IPS DF 4.7 (cell line): Measurements from ENCODE around the gene NTM.
"Not testable (repeated sequence)": the region's sequence is repeated elsewhere in the genome, so short reads cannot be mapped to it uniquely, and the experiment has no call there.

Source experiments
- DNase-seq: peaks from one replicate; pipeline ENCODE4 v3.0.0-alpha.2; 2013; ENCODE audit warnings: low spot score; ENCODE audit errors: extremely low read depth

The NTM gene

GRCh38 chr11:132062541-132062940 is 692.1 kb downstream of the NTM start:
- DNase-seq, result no peak

- no peak for DNase-seq
These were observed 694.7 kb downstream of the NTM start for GRCh38 chr11:132064987-132065620.

- DNase-seq, result no peak
These were observed 698.1 kb downstream of the NTM start for GRCh38 chr11:132068556-132068955.

GRCh38 chr11:132069593-132069992 is 699.2 kb downstream of the NTM start:
- DNase-seq, result not testable (repeated sequence)

GRCh38 chr11:132070907-132071306 is 700.5 kb downstream of the NTM start:
- not testable (repeated sequence) for DNase-seq

DNA sequence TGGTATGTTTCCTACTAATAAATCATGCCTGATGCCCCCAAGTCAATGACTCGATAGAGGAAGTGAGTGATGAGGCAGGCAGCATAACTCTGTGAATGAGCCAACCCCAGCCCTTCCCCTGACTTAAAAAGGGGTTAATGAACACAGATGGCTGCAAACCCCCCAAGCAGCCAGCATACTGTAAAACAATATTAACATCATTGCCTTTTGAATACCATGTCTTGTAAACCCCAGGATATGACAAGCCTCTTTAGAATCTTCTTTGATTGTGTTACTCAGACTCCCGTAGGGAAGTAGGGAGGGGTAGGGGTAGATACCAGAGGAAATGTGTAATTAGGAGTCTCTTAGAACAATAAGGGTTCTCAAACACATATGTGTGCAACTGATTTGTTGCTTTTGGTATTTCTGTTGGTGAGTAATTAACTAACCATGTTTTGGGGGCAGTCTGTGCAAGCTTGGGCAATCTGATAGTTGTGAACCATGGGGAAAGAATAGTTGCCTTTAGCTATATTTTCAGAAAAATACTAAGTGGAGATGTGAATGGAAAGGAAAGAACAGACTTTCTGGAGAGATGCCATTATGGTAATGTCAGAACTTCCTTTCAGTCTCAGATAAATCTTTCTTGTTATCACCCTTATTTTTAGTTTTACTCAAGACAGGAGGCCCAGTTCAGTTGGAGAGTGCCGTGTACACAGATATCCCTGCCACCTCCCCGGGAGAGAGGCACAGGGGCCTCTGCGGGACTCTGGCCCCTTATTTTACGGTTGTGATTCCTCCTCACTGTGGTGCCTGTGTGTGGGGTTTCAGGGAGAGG is 701.8 kb downstream of the NTM start:
- DNase-seq, result peak; percentile 16

- no peak for DNase-seq
These were observed 702.4 kb downstream of the NTM start for GRCh38 chr11:132072858-132073211.

DNA sequence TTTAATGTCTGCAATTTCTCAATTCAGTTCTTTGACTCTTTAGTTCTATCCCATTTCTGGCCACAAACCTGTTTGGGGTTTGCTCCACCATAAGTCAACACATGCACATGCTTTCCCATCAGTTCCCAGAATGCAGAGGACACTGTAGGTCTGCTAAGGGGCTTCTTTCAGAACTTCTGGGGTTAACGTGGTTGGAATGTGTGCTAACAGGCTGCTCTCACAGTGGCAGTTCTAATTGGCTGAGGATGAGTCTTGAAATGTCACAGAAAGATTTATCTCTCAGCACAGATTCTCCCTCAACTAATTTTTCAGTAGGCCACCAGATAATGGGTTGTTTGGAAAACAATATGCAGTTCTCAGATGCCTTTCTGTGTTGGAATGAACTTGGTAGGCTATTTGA is 703.4 kb downstream of the NTM start:
- no peak for DNase-seq

GRCh38 chr11:132075447-132075846 is 705.0 kb downstream of the NTM start:
- no peak for DNase-seq

DNA sequence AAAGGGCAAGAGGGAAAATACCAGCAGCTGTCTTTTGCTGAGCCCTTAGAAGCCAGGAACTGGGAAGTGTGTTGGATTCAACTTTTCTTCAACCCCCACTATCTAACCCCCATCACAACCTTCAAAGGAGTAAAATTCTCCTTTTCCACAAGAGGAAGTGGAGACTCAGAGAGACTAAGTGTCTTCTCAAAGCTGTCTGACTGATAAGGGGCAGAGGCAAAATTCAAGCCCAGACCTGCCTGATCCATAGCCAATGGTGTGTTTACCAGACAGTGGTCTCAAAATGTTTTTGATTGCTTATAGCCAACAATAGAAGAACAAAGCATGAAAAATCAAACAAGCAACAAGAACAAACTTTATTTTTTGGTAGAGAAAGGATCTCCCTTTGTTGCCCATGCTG is 707.0 kb downstream of the NTM start:
- no peak for DNase-seq

- DNase-seq, result no peak
These were observed 708.1 kb downstream of the NTM start for GRCh38 chr11:132078264-132079076.

DNA sequence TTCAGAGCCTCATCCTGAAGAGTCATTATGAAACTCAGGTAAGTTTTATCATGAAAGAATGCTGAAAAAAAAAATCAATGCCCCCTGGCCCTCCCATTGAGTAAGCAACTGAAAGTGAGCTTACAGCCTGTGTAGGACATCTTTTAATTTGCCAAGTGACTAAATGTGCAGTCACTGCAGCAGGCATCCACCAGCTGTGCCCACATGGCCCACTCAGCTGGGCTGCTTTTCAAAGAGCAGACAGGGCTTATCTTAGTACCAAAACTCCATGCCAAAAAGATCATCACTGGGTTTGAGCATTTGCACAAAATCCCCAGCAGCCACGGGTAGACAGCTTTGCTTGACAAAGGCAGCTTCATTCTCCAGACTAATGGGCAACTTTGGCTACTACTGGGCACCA is 709.7 kb downstream of the NTM start:
- DNase-seq, result no peak

DNA sequence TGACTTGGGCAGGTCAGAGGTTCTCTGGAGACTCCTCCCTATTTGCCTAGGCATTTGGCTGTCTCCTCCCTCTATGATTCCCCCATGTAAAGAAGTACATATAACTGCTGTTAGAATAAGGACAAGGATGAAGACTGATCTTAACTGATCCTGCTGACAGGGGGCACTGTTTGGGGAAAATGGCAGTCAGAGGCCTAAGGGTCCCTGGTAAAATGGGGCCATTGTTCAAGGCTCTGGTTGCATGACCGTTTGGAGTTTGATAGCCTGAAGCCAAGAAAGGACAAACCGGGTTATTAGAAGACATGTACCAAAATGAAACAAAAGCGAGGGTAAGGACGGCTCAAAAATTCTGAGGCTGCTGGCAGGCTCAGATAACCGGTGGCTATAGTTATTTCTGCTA is 712.2 kb downstream of the NTM start:
- no peak for DNase-seq

- no peak for DNase-seq
These were observed 714.0 kb downstream of the NTM start for GRCh38 chr11:132084433-132084832.

DNA sequence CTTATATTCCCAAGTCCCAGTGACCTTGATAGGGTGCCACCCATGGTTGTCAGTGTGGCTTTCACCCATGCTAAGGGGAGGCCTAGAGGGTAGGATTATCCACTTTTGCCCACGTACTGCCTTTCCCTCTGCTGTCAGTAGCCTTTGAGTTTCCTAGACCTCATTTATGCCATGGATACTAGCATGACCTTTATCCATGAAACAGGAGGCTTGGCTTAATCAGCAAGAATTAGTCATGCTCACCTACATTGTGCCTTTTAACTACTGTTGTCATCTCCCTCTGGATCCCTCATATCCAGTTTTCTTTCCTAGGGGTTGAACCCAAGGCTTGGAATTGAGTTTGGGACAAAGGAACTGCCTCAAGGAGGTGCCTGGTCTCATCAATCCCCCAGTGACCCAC is 716.7 kb downstream of the NTM start:
- DNase-seq, result no peak

DNA sequence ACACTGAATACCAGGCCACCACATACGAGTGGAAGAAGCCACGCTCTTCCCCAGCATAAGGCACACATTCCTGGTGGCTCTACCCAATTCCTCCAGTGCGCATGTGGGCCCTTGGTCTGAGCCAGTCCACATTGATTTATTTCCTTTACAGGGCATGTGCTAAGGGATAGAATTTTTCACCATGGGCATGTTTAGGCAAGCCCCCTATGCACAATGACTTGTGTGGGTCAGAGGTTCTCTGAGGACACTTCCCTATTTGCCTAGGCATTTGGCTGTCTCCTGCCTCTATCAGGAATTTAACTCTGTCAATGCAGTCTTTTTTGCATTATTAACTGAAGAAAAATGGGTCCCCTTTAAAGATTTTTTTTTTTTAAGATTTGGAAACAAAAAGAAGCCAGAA is 718.1 kb downstream of the NTM start:
- DNase-seq, result no peak

- DNase-seq, result no peak
These were observed 723.3 kb downstream of the NTM start for GRCh38 chr11:132093536-132094259.

GRCh38 chr11:132094598-132094997 is 724.2 kb downstream of the NTM start:
- no peak for DNase-seq

- no peak for DNase-seq
These were observed 725.1 kb downstream of the NTM start for GRCh38 chr11:132095230-132096131.

- no peak for DNase-seq
These were observed 725.9 kb downstream of the NTM start for GRCh38 chr11:132096132-132096825.
